HEK293 (cell line): ENCODE results near the gene ATP7A.

ENCODE experiments used
- PRDM1 ChIP-seq: fragments of 450-650 bp; formaldehyde crosslinking; IDR thresholded peaks from 2 replicates; pipeline ENCODE4; 2016; ENCODE audit warnings: missing biosample characterization, missing genetic modification characterization
- ZBTB17 ChIP-seq: fragments of 450-650 bp; formaldehyde crosslinking; IDR thresholded peaks from 2 replicates; pipeline ENCODE4 v1.5.1; 2016; ENCODE audit warnings: missing biosample characterization, missing genetic modification characterization
- ZNF501 ChIP-seq: fragments of 450-650 bp; formaldehyde crosslinking; IDR thresholded peaks from 2 replicates; pipeline ENCODE4 v1.5.1; 2016; ENCODE audit warnings: missing biosample characterization, missing genetic modification characterization
- TF ChIP-seq, protein P1 (sequence below): fragments of 450-650 bp; formaldehyde crosslinking; IDR thresholded peaks from 2 replicates; pipeline ENCODE4 v1.5.1; 2016; ENCODE audit warnings: missing biosample characterization, missing genetic modification characterization
- TF ChIP-seq, protein P2 (sequence below): fragments of 450-650 bp; formaldehyde crosslinking; IDR thresholded peaks from 2 replicates; pipeline ENCODE4 v1.5.1; 2016; ENCODE audit warnings: missing biosample characterization, missing genetic modification characterization
- TF ChIP-seq, protein P3 (sequence below): fragments of 450-650 bp; formaldehyde crosslinking; IDR thresholded peaks from 2 replicates; pipeline ENCODE4 v1.5.1; 2016; ENCODE audit warnings: missing biosample characterization, missing genetic modification characterization
- TF ChIP-seq, protein P4 (sequence below): fragments of 450-650 bp; formaldehyde crosslinking; IDR thresholded peaks from 2 replicates; pipeline ENCODE4 v1.5.1; 2017; ENCODE audit warnings: missing biosample characterization, mild to moderate bottlenecking, missing genetic modification characterization, moderate library complexity

DNA sequence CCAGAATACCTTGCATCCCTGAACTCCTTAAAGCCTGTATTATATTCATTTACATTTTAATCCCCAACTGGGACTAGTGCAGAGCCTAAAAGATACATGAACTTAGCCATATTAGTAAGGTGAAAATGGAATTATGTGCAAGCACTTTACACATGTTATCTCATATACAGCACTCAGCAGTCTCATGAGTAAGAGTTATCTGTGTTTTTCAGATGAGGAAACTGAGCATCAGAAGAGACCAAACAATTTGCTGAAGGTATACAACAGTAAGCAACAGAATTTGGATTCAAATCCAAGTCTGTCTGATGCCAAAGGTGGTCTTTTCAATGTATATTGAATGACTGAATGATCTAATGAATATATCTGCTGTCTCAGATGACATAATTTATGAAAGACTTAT is 12.3 kb downstream of the ATP7A start:
- TF ChIP-seq, protein P1, sequence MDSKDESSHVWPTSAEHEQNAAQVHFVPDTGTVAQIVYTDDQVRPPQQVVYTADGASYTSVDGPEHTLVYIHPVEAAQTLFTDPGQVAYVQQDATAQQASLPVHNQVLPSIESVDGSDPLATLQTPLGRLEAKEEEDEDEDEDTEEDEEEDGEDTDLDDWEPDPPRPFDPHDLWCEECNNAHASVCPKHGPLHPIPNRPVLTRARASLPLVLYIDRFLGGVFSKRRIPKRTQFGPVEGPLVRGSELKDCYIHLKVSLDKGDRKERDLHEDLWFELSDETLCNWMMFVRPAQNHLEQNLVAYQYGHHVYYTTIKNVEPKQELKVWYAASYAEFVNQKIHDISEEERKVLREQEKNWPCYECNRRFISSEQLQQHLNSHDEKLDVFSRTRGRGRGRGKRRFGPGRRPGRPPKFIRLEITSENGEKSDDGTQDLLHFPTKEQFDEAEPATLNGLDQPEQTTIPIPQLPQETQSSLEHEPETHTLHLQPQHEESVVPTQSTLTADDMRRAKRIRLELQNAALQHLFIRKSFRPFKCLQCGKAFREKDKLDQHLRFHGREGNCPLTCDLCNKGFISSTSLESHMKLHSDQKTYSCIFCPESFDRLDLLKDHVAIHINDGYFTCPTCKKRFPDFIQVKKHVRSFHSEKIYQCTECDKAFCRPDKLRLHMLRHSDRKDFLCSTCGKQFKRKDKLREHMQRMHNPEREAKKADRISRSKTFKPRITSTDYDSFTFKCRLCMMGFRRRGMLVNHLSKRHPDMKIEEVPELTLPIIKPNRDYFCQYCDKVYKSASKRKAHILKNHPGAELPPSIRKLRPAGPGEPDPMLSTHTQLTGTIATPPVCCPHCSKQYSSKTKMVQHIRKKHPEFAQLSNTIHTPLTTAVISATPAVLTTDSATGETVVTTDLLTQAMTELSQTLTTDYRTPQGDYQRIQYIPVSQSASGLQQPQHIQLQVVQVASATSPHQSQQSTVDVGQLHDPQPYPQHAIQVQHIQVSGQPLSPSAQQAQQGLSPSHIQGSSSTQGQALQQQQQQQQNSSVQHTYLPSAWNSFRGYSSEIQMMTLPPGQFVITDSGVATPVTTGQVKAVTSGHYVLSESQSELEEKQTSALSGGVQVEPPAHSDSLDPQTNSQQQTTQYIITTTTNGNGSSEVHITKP (tag by site-specific recombination): no peak
- TF ChIP-seq, protein P2, sequence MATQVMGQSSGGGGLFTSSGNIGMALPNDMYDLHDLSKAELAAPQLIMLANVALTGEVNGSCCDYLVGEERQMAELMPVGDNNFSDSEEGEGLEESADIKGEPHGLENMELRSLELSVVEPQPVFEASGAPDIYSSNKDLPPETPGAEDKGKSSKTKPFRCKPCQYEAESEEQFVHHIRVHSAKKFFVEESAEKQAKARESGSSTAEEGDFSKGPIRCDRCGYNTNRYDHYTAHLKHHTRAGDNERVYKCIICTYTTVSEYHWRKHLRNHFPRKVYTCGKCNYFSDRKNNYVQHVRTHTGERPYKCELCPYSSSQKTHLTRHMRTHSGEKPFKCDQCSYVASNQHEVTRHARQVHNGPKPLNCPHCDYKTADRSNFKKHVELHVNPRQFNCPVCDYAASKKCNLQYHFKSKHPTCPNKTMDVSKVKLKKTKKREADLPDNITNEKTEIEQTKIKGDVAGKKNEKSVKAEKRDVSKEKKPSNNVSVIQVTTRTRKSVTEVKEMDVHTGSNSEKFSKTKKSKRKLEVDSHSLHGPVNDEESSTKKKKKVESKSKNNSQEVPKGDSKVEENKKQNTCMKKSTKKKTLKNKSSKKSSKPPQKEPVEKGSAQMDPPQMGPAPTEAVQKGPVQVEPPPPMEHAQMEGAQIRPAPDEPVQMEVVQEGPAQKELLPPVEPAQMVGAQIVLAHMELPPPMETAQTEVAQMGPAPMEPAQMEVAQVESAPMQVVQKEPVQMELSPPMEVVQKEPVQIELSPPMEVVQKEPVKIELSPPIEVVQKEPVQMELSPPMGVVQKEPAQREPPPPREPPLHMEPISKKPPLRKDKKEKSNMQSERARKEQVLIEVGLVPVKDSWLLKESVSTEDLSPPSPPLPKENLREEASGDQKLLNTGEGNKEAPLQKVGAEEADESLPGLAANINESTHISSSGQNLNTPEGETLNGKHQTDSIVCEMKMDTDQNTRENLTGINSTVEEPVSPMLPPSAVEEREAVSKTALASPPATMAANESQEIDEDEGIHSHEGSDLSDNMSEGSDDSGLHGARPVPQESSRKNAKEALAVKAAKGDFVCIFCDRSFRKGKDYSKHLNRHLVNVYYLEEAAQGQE (tag by site-specific recombination): no peak
- TF ChIP-seq, protein P3, sequence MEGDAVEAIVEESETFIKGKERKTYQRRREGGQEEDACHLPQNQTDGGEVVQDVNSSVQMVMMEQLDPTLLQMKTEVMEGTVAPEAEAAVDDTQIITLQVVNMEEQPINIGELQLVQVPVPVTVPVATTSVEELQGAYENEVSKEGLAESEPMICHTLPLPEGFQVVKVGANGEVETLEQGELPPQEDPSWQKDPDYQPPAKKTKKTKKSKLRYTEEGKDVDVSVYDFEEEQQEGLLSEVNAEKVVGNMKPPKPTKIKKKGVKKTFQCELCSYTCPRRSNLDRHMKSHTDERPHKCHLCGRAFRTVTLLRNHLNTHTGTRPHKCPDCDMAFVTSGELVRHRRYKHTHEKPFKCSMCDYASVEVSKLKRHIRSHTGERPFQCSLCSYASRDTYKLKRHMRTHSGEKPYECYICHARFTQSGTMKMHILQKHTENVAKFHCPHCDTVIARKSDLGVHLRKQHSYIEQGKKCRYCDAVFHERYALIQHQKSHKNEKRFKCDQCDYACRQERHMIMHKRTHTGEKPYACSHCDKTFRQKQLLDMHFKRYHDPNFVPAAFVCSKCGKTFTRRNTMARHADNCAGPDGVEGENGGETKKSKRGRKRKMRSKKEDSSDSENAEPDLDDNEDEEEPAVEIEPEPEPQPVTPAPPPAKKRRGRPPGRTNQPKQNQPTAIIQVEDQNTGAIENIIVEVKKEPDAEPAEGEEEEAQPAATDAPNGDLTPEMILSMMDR: no peak
- TF ChIP-seq PRDM1 (tag by site-specific recombination): no peak
- TF ChIP-seq ZBTB17 (tag by site-specific recombination): no peak
- TF ChIP-seq, protein P4, sequence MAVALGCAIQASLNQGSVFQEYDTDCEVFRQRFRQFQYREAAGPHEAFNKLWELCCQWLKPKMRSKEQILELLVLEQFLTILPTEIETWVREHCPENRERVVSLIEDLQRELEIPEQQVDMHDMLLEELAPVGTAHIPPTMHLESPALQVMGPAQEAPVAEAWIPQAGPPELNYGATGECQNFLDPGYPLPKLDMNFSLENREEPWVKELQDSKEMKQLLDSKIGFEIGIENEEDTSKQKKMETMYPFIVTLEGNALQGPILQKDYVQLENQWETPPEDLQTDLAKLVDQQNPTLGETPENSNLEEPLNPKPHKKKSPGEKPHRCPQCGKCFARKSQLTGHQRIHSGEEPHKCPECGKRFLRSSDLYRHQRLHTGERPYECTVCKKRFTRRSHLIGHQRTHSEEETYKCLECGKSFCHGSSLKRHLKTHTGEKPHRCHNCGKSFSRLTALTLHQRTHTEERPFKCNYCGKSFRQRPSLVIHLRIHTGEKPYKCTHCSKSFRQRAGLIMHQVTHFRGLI (tag by site-specific recombination): no peak
- no peak for TF ChIP-seq ZNF501 (tag by site-specific recombination)
